Stimulated activated CD4-positive, alpha-beta T cell treated with anti-CD3 and anti-CD28 coated beads, TNF-alpha, amount 100 ng/mL, for 24 hours (primary cell): ENCODE results near the gene RUNX1.
"Not testable (repeated sequence)": the region's sequence is repeated elsewhere in the genome, so short reads cannot be mapped to it uniquely, and the experiment has no call there.

Source experiments
- DNase-seq, 3 experiments: peaks; one replicate each; pipeline ENCODE4 v3.0.0-alpha.2; 2020; ENCODE audit warnings: low read depth in 3 of 3

RUNX1 gene

DNA sequence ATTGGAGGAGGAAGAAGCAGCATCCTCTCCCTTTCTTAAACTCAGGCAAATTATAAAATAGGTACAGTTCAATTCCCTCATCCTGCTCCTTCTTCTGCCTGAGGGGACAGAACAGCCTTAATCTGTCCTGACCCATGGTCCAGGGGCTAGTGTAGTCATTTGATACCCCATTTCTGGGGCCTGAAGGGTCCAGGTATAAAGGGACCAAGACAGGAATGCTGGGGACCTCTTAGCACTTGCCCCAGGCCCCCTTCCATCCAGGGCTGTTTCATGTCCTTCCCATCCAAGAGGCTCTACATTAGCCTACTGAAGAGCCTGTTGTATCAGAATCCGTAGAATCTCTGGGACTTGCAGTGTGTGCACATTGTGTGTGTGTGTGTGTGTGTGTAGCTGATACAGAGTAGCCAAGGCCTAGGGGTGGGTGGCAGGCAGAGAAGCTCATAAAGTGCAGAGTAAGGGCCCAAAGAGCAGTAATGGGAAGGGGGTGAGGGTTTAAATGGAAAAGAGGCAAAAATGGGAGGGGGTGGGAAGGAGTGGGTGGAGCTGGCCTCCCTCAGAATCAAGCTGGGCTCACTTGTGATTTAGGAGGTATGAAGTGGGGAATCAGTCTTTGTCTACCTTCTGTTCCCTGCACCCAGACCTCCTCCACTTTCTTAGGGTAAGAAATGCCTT, 32.4 kb downstream of the RUNX1 start:
- DNase-seq = no peak

- DNase-seq = no peak
Observed at GRCh38 chr21:35016071-35016470, 33.0 kb downstream of the RUNX1 start.

DNA sequence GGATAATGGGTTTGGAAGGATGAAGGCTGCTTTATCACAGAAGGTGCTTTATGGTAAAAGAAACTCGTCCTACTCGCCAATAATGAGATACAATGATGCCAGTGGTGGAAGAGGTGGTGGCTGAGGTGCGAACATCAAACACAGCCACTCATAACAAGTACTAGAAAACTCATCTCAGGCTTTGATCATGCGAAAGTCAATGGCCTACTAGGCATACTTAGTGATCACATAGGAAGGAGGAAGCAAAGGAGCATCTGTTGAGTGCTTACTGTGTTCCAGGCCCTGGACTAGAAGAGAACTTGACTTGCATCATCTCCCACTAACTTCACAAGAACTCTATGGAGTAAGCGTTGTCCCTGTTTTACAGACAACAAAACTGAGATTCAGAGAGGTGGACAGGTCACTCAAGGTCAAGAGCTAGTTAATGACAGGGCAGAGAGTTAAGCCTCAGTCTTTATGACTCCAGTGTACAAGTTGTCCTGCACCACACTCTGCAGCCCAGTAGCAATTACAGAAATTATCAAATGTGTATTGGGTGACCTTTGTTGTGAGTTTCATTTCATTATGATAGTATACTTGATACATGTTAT, 33.6 kb downstream of the RUNX1 start:
- DNase-seq = peak in 1 of 3 experiments; percentile 34

DNA sequence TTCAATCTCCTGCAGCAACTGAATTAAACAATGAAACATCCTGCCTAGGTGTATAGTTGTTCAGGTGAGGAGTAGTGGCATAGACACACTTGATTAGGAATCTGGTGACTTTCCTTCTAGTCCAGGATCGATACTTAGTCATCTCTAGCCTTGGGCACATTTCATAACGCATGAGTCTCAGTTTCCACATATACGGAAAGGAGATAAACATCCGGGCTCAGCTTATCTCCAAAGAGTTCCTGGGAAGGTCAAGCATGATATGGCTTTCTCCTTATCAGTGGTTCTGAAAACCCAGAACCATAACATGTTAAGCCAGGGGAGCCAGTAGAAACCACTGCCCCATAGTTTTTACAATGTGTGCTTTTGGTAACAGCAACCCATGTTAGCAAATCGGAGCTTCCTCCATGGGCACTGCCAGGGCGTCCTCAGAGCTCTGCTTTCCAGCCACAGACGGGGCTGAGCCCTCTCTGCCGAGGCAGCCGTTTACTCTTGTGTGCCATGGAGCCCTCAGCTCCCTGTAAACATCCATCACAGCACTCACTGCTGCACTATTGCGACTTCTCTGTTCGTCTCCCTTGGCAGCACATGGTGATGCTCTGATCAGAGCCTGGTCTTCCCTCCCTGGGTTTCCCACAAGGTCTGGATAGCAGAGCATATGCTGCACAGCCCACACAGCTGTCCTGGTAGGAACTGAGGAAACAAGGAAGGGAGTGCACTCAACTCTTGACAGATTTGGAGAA, 34.6 kb downstream of the RUNX1 start:
- no peak for DNase-seq

- no peak for DNase-seq
Observed at GRCh38 chr21:35011681-35012080, 37.4 kb downstream of the RUNX1 start.

GRCh38 chr21:35010447-35010846, 38.7 kb downstream of the RUNX1 start:
- no peak for DNase-seq

DNA sequence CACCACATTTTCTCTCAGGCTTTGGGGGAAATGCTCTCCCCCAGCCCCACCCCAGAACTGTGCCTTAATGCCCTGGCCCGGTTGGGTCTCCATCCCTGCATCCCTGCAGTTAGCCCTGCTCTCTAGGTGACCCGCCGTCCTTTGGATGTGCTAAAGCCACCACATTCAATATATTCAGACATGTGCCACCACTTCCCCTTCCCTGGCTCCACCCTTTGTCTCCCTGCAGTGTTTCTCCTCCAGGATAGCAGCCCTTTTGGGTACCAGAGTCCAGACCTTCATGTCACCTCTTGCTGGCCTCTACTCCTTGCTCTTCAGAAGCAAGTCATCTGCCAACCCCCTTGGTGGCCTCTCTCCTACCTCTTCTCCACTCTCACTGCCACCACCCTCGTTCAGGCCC, 41.8 kb downstream of the RUNX1 start:
- no peak for DNase-seq

DNA sequence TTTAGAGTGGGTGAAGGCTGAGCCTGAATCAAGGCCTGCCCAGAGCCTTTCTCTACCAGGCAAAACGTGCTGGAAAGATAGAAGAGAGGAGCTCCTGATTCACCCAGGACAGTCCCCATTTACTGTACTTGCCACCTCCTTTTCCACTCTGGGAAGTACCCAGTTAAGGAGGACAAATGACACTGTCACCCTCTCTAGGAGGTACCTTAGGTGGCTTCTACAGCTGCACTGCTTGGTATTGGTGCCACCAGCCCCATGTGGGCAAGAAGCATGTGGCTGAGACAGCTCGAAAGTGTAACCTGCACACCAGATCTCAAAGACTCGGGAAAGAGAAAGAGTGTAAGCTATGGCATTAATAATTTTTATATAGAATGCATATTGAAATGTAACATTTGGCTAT, 42.3 kb downstream of the RUNX1 start:
- DNase-seq = no peak

DNA sequence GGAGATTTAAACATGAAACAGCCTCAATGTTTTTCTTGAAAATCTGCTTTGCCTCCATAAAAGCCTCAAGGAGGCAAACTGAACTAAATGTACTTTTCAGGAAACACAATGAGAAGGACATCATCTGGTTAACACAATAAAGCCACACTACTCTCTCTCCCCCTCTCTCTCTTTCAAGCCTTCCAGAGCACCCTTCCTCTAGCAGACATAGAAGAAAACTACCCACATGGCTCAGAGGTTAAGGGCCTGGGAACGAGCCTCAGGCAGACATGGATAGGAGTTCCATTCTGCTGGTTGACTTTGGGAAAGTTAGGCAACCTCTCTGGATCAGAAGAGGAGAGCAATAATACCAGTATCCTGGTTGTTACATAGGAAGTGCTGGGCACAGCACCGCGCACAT, 42.9 kb downstream of the RUNX1 start:
- no peak for DNase-seq

DNA sequence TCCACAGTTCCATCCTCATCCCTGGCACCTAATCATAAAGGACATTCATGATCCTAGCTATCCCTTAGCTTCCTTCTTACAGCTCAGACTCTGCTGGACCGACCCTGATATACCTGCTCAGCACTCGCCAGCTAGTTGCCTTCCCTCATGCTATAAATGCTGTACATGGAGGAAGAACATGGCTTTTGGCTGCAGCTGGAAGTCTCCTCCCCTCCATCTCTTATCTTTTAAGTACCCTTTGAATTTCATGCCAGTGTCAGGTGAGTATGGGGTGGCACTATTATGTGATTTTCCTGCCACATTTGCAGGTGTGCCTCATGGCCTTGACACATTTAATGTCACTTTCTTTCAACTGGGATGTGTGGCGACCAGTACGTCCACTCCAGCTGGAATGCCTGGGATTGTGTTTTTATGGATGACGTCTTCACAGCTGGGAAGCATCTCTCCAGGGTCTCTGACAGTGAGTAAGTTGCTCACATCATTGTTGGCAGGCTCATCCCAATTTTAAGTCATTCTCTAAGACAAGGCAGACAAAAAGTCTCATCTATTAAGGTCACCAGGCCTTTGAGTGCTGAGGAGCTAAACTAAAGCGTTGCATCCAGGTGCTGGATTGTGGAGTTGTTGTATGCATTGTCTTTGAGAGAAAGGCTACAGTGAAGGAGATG, 43.4 kb downstream of the RUNX1 start:
- DNase-seq = no peak

DNA sequence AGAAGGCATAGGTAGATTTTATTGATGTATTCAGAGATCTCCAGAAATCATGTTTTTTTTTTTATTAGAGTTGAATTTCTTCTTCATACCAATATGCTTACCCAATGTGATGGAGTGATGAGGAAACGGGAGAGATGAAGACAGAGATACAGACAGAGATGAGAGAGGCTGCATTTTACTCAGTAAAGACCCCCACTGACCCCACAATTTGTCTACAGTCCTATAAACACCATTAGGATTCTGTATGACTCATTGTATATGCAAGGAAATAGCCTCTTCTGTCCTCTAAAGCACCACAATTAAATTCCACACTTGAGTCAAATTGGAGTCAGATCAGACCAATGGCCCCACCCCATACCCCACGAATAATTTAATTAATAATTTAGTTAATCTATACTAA, 44.0 kb downstream of the RUNX1 start:
- no peak for DNase-seq

DNA sequence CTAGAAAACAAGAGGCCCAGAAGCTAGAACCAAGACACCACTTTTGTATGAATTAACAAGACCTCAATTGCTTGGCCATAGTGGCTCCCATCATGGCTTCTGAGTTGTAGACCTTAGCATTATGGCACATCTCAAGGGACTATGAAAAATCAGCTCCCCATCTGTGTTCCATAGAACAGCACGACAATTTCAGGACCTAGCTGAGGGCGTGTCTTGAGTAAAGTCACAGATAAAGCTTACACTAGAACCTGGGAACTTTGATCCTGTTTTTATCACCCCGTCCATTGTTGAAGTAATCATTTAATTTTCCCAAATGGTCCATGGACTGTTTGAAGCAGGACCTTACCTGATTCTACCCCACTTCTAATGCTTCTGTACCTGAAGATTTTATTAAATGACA, 44.8 kb downstream of the RUNX1 start:
- DNase-seq = no peak

- no peak for DNase-seq
Observed at GRCh38 chr21:35002879-35003722, 46.0 kb downstream of the RUNX1 start.

DNA sequence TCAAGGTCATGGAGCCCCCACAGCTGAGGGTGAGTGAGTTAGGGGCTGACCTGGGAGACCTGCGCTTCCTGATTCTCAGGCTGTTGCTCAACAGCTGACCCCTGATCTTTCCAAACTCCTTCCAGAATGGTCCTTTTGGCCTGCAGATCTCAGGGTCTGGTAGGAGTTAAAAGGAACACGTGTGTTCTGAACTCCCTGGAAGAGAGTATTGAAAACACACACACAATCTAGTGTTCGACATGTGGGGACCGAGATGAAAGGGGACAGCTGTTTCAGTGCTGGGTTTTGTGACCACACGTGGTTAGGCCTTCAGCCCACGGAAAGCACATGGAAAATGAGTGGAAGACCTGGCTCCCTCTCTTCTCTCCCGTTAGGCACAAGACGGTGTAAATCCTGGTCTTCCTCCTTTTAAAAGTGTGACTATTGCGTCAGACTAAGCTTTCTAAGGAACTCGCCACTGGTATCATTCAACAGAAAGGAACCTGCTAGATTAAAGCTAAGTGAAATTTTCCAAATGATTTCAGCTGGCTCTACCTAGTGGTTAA, 49.6 kb downstream of the RUNX1 start:
- DNase-seq = no peak

- no peak for DNase-seq
Observed at GRCh38 chr21:34998176-34998575, 50.9 kb downstream of the RUNX1 start.

DNA sequence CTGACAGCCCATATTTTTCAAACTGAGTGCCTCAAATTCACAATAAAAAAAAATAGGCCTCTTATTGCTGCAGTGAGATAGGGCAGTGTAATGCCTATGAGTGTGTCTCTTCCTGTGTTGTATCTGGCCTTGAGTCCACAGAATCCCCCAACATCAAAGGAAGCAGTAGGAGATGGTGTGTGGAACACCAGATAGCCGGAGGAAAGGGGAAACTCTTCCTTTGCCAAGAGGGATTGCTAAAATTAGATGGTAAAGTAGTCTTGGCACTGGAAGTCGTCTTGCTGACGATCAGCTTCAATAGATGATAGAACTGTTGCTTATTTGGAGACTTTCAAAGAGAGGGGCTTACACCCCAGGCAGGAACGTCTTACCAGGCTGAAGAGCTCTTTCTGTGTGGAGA, 51.8 kb downstream of the RUNX1 start:
- no peak for DNase-seq

DNA sequence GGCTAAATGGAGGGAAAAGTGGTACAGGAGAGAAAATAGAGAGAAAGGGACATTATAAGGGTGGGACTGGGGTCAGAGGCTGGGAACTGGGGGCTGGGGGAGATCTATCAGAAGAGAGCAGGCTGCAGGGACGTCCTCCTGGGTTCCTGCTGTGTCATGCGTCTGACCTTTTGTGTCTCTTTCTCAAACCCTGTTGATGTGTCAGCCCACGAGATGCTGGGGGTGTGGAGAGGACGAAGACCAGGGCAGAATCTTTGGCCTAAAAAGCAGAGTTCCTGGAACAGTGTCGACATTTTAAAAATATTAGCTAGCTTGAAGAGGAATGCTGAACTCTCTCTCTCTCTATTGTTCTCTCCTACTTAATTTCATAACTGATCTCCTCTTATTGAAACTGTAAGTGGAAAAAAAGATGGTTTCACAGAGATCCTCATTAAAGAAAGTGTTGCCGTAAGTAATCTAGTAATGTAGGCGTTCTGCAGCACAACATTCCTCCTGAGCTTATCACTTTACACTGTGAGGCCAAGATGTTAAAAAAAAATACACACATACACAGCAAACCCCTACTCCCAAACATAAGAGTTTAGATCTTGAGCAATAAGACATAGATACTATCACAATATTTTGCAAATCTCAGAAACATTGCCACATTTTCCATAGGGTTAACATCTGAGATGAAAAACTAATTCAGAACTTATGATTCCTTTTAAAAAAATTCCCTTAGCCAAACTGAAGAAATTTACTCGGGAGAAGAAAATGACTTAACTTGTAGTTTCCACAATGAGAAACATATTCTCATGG, 52.6 kb downstream of the RUNX1 start:
- DNase-seq = no peak

- no peak for DNase-seq
Observed at GRCh38 chr21:34995979-34996303, 53.2 kb downstream of the RUNX1 start.

GRCh38 chr21:34994766-34995631, 54.1 kb downstream of the RUNX1 start:
- no peak for DNase-seq

GRCh38 chr21:34993521-34993921, 55.6 kb downstream of the RUNX1 start:
- DNase-seq = not testable (repeated sequence)
